HG03571 (cell line): ENCODE data around the gene ZNF652.
"Not testable (repeated sequence)": the region's sequence is repeated elsewhere in the genome, so short reads cannot be mapped to it uniquely, and the experiment has no call there.

ENCODE experiments used
- ATAC-seq: cut with Tn5 transposase; IDR thresholded peaks from one replicate; pipeline ENCODE4 v1.9.1; 2021; ENCODE audit not compliant: unreplicated experiment

The ZNF652 gene

DNA sequence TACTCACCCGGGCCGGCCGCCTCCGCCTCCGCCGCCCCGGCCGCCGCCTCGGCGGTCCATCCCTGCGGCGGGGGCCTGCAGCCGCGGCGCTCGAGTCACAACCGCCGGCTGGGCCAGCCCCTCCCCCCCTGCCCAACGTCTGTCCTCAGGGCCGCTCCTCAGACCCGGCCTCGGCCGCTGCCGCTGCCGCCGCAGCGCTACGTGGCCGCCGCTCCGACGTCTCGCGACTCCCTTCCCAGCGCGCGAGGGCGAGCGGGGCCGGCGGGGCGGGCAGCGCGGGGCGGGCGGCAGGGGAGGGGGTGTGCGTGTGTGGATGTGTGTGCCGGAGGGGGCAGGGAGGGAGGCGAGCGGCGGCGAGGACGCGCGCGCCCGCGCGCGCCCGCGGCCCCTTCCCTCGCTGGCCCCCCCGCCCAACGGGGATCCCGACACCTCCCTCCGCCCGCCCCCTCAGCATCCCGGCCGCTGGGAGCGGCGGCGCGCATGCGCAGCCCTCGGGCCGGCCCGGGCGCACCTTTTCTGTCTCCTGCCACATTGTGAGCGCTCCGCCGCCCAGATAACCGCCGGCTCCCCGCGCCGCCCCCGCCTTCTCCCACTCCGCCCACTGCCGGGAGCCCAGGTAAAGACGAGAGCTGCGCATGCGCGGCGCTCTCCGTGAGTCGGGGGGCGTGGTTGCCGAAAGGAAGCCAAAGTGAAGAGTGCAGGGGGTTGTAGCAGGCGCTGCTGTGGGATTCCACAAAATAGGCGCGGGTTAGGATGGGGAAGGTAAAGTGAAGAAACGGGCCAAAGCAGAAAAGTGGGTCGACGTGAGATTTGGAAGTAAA lies at the start of gene ZNF652:
TSS of gene ZNF652 (minus strand) at position 349 of the 821 bp plus-strand sequence. CDS start 44,525 bp downstream, outside the sequence.
- ATAC-seq, result no peak

DNA sequence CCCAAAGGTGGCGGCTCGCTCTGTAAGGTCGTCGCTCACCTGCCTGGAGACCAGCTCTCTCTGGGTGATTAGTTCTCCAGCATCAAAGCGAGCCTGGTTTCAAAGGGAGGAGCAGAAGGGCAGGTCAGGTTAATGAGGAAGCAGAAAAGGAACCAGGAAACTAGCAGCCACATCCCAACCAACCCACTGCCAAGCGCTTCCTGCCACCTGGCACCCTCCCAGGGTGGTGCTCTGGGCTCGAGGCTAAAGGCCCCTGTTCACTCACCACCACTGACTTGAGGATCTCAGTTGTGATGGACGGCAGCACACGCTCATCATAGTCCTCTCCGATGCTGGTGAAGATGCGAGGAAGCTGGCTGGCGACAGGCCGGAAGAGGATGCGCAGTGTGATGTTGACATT lies 47.0 kb upstream of the ZNF652 start:
- ATAC-seq, result no peak

DNA sequence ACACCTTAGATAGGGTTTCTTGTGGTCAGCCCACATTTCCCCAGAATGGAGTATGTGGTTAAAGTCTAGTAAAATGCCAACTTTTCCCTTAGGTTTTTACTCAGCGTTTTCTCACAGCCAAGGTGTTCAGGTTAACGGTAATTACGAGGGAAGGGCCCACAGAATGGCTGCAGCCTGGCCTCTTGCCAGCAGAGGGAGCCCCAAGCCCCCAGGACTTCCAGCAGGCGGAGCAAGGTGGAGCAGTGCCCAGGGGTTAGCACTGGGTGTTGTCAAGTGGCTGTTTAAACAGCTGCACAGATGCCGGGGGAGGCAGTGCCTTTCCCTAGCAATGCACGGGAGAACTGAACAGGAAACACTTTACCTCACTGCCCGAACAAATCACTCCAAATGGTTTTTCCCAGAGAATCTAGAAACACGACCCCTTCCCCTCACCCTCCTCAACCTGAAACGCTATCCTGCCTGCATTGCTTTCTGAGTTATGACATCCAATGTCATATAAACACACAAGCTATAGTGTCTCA lies 46.0 kb upstream of the ZNF652 start:
- no peak for ATAC-seq

DNA sequence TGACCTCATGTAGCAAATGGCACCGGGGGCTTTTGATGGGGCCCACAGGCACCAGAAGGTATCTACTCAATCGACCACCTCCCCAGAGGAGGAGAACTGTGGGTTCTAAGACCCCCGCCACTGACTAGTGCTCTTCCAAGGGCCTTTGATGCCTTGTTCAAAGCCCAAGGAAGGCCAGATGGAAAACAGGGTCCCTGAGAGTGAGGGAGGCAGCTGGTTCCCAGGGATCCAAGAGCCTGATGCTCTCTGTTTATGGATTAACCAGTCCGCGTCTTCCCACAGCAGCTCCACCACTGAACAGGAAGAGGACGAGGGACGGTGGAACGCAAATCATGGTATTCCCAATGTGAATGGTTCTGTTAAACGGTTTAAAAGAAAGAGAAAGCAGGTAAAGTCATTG lies 45.0 kb upstream of the ZNF652 start:
- ATAC-seq, result no peak

DNA sequence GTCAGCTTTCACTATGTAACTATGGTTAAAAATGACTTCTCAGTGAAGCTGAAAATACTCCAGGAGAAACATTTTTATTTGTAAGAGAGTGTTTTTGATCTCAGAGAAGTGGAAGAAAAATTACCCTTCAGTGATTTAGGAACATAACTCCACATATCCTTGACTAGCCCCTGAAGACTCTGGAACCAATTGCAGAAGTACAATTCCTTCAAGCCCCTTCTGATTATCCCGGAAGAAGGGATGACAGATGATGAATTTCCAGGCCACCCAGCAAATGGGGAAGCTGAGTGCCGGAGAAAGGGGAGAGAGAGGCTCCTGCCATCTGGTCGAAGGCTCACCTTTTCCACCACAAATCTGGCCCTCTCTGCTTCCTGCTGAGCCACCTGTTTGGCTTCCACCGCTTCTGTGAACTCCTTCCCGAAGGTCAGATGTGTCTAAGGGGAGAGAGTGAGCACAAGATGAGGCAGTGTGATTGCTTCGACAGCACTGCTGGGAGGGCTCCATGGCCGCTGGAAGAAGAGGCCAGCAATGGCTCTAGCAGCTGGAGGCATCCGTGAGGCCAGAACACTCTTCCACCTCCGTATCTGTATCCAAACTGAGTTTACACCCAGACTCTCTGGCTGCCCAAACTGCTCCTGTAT lies 44.5 kb upstream of the ZNF652 start:
- ATAC-seq, result no peak

DNA sequence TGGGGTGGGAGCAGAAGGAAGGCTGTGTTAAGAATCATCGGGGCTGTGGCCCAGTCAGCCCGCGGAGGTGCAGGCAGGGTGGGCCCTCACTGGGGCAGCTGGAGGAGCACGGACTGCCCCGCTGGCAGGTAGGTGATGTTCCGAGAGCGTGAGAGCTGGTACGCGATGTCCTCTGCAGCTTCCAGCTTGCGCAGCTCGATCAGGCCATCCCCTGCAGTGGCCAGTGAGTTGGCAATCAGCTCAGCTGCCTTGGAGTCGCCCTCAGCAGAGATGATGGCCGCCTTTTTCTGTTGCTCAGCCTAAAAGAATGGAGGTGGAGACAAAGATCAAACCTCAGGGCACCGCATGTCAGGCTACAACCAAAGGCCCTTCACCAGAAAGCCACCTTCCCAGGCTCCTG lies 42.9 kb upstream of the ZNF652 start:
- ATAC-seq, result no peak

DNA sequence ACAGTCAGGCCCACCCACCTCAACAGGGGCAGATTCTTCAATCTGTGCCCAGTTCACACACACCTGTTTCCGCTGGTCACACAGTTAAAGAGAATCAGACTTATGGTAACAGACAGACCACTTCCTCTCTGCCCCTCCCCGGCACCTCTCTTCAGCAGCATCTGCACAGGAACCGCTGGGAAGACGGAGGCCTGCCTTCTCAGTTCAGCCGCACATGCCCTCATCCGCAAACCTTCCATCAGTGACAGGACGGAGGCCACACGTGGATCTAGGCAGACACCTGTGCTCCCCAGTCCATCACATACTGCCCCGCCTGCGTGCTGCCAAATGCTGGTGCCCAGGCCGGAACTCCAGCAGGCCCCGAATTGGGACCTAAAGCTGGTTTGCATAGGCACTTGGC lies 42.3 kb upstream of the ZNF652 start:
- ATAC-seq, result no peak

DNA sequence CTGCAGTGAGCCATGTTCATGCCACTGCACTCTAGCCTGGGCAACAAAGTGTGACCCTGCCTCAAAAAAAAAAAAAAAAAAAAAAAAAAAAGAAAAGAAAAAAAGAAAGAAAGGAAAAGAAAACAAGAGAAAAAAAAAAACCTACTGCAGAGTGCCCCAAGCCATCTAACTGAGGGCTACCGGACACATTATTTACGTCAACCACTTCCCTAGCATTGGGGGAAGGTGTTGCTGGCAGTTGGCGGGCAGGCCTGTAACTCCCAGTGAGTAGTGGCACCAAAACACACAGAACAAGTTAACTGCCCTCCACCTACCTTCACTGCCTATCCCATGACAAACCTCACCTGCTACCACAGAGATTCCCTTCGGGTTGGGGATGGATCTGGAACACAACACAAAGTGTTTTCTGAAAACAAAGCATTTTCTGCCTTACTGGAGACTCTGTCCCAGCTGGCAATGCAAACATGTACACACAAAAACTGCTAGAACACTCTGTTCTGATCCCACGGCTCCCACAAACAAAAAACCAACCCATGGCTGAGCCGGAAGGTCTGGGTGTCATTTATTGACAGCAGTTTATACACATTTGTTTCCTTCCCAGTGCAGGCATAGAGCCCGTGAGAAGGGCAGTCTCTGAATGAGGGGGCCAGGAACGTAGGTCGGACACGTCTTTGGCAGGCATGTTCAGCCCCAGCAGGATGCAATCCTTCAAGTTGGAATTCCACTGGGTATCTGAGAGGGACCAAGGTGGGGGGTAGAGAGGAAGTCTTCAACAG lies 41.7 kb upstream of the ZNF652 start:
- ATAC-seq, result no peak

DNA sequence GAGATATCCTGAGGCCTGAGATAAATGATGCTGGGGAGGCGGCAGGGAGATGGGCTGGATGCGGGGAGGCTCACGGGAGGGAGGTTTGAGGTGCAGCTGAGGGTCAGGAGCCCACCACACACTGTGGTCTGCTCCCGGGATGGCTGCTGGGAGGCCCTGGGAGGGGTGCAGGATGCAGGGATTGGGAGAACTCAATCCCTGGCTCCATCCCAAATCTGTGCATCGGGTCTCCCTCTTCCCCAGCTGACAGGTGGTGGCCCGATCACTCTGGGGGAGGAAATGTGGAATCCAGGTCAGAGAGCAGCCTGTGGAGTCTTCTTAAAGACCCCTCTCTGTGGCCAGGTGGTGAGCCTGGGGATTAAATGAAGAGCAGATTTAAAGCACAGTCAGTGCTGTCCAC lies 40.7 kb upstream of the ZNF652 start:
- no peak for ATAC-seq

DNA sequence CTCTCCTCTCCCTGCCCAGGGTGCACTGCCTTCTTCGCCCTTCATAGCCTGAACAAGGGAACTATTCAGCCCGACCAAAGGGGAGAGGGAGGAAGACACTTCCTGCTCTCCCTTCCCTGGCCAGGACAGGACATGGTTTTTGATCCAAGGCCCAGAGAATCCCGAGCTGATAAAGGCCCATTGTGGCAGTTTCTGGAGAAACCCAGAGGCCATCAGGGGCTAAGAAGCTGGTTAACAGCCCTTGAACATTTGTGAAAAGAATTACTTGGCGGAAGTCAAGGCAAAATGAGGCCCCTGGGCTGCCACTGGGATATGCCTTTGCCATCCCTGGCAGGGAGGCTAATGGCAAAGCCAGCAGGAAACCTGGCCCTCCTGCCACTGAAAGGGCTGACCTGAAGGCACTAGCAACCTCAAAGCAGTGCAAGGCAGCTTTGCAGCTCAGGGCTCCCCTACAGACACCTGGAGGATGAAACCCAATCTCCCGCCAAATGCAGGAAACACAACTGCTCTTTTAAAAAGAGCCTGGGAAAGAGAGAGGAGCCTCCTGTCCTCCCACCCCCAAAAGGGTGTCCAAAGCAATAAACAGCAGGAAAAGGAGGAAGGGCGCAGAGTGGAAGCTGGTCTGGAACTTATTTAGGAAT lies 40.0 kb upstream of the ZNF652 start:
- no peak for ATAC-seq

DNA sequence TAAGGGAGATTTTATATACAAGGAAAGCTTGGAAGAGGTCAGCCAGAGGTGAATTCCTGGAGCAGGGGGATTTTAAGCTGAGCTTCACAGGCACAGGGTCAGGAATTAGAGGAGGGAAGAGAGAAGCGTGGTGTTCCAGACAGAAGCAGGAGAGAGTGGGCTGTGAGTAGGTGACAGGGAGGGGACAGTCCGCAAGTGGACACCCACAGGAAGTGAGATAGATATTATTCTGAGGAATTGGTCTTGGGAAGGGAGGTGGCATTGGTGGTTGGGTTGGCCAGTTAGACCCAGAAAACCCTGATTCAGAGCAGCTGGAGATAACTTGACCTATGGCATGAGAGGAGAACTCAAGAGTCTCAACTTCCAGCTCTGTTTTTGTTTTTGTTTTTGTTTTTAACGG lies 37.9 kb upstream of the ZNF652 start:
- no peak for ATAC-seq

DNA sequence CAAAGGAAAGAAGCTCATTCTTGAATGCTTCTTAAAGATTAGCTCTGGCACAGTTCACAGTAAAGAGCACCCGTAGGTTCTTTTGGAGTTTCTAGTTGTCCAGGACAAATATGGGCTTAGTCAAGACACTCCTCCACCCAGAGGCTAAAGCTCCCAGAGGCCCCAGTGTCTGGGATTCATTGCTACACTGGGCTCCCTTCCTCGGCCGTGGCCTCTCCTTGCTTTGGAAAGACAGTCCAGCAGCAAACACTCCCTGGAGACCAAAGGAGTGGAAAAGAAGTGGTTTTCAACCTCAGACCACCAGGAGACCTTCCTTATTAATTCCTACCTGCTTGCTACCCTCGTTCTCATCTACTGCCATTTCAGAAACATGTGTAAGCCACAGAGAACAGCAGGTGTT lies 35.5 kb upstream of the ZNF652 start:
- ATAC-seq, result no peak

DNA sequence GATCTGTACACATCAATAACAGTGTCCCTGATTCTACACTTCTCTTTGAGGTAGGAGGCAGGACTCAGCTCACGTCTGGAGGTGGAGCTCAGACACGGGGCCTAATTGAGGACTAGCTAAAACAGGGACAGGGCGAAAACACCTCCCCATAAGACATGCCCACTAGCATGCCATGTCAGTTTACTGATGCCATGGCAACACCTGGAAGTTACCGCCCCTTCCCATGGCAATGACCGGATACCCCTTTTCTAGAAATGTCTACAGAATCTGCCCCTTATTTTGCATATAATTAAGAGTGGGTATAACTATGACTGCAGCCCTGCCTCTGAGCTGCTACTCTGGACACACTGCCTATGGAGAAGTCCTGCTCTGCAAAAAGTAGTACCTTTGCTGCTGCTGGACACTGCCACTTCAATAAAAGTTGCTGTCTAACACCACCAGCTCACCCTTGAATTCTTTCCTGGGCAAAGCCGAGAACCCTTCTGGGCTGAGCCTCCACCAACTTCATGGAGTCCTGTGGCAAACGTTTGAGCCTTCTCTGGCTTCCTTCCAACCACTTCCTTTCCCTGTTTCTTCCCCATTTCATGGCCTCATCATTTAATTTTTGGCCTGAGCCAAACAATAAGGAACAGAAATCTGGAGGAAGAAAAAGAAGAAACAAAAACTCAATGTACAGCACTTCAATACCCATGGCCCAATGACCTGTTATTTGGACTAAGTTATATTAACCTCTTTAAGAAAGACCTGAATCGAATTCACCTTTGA lies 31.6 kb upstream of the ZNF652 start:
- no peak for ATAC-seq

DNA sequence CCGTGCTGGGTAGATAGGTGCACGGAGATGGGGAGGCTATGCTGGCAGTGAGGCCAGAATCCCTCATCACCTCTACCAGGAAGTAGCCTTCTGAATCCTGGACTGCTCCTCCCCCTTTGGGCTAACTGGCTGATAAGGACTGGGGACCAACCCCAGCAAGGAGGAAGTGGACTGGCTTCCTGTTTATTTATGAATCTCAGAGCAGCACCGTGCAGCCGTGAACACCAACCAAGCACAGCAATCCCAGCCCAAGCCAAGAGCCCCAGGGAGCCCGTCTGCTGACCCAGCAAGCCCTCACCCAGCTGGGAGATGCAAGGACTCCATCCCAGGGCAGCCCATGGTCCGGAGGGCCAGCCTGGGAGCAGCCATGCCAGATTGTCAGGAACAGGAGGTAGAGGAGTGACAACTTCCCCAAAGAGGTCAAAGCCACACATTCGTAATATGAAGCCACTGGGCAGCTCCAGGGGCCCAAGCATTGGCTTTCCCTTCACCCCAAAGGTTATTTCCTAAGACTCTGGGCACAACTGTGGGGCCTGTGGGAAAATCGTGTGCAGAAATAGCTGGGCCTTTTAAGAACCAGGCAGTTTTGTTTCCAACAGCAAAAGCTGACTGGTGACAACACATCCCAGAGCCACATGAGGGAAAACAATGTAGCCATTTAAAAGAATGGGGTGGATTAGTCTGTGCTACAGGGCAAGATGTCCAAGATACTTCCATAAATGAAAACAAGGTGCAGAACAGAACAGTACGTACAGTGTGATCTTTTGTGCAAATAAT lies 28.7 kb upstream of the ZNF652 start:
- ATAC-seq, result no peak

DNA sequence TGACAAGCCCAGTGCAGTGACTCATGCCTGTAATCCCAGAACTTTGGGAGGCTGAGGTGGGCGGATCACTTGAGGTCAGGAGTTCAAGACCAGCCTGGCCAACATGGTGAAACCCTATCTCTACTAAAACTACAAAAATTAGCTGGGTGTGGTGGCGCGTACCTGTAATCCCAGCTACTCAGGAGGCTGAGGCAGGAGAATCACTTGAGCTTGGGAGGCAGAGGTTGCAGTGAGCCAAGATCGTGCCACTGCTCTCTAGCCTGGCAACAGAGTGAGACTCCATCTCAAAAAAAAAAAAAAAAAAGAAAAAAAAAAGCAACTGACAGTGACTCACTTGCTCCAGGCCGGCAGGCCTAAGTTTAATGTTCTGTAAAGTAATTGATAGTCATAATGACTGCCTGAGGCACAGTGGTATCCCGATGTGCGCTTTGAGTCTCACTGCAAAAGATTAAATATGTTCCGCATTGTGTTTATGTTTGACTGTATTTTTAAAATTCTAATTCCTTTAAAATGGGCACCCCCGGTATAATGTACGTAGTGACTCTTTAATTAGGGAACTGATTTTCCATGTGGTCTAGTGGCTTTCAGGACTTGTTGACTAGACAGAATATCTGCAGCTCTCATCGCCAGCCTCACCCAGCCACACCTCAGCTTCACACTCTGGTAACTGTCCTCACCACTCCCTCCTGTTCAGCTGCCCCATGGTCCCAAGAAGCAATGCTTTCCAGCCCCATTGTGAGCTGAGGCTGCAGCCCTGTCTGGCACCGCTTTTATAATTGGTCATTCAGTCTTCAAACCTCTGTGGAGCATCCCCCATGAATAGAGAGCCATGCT lies 27.7 kb upstream of the ZNF652 start:
- ATAC-seq, result not testable (repeated sequence)

DNA sequence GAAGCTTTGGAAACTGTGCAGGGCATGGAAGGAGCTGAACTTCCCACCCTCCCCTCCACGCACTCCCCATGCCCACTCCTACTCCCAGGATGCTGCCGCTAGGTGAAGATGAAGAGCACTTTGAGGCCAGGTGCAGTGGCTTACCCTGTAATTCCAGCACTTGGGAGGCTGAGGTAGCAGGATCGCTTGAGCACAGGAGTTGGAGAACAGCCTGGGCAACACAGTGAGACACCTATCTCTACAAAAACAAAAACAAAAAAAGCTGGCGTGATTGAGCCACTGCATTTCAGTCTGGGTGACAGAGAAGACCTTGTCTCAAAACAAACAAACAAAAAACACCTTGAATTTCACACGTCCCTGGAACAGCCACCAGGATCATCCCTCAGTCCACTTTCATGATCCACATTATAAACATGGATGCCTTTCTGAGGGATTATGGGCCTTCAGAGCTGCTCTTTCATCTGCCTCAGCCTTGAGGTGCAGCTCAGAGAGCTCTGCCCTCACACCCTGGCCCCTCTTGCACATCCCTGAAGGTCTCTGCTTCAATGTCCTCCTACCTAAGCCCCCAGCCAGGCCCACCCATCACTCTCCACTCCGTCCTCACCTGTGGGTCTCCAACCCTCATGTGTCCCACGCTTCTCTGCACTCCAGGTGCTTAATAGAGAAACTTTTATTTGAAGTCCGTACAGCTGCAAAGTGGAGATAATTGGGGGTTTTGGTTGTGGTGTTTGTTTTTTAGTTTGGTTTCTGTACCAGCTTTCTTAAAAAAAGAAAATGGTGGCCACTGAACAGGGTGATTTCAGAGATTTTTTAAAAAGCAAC lies 26.9 kb upstream of the ZNF652 start:
- ATAC-seq, result no peak

DNA sequence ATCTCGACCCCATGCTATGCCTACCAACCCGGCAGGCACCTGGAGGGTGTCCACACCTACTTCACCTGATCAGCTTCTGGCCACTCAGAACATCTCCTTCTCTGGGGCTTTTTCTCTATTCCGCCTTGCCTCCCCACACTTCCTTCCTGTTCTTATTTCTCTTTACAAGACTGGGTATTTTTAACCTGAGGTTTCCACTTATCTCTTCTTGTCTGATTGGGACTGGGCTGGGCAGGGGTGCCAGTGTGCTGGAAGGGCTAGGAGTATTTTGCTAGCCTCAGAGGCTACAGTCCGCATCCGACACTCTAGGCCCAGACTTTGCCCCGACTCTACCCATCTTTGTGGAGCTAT lies 26.2 kb upstream of the ZNF652 start:
- no peak for ATAC-seq
